Uterus (tissue), 4 donors: ENCODE measurements around the gene EFHC1. TPM values are rescaled to one million over a fixed set of nuclear protein-coding genes. Genes with fewer than 3 reads are reported as not detected.
A peak's percentile ranks its signal among the peaks of the same experiment; 100 is the strongest.

ENCODE experiments used
- DNase-seq, 2 donors: peaks; one replicate each; pipeline ENCODE4 v3.0.0-alpha.2; 2019 to 2020
- H3K27ac ChIP-seq, 2 donors: fragments of 200-600 bp; sonication (generic); 1 replicate in 1 of 2; 2 replicates in 1 of 2; pipeline ENCODE4 v1.5.1; 2016 to 2018
- H3K27me3 ChIP-seq, 2 donors: fragments of 200-600 bp; sonication (generic); one replicate each; pipeline ENCODE4 v1.5.1; 2018 to 2019; ENCODE audit warnings: control low read depth in 1 of 2
- H3K36me3 ChIP-seq, 2 donors: fragments of 200-600 bp; sonication (generic); one replicate each; pipeline ENCODE4 v1.5.1; 2019; ENCODE audit warnings: control low read depth in 1 of 2
- H3K4me1 ChIP-seq, 2 donors: fragments of 200-600 bp; sonication (generic); one replicate each; pipeline ENCODE4 v1.5.1; 2018 to 2019; ENCODE audit warnings: control low read depth in 1 of 2
- H3K4me3 ChIP-seq, 2 donors: fragments of 200-600 bp; sonication (generic); 1 replicate in 1 of 2; 2 replicates in 1 of 2; pipeline ENCODE4 v1.5.1; 2018 to 2019; ENCODE audit warnings: mild to moderate bottlenecking in 1 of 2
- H3K9me3 ChIP-seq, 2 donors: fragments of 200-600 bp; sonication (generic); one replicate each; pipeline ENCODE4 v1.5.1; 2019; ENCODE audit warnings: control low read depth in 1 of 2
- POLR2A ChIP-seq, 2 donors: fragments of 450-650 bp; IDR thresholded peaks; one replicate each; pipeline ENCODE4 v1.6.1; 2016; ENCODE audit warnings: antibody characterized with exemption in 2 of 2, mild to moderate bottlenecking in 1 of 2, moderate library complexity in 1 of 2
- intact Hi-C: fragments of 100-400 bp; cut with DNase I; formaldehyde crosslinking; loops from one replicate; pipeline ENCODE4 v1.15.1; 2023; ENCODE audit warnings: low total_unique reads
- total RNA-seq, 4 donors: library from RNA; depleted of rRNA in 3 of 4; stranded (reverse); fragments of >200 nt in 3 of 4; gene quantifications; one replicate each; pipeline versions ENCODE4 v1.1.0 to v1.2.4, GENCODE V29; 2014 to 2023
- TF ChIP-seq, protein P1 (sequence below), 4 experiments: fragments of 200-600 bp in 2 of 4; fragments of 450-650 bp in 2 of 4; sonication (generic) in 2 of 4; IDR thresholded peaks; one replicate each; pipeline ENCODE4 v1.5.1; 2016 to 2019; ENCODE audit warnings: antibody characterized with exemption in 4 of 4, mild to moderate bottlenecking in 2 of 4, moderate library complexity in 1 of 4
- donor health status: DM: yes; HTN: yes; CAD: no.

Gene EFHC1
- total RNA-seq, 4 donors from 2014 or later, result 15.6 to 63.0 (median 29.5) TPM

GRCh38 chr6:52516943-52517342, 96.8 kb downstream of the EFHC1 start:
- H3K9me3 ChIP-seq, result no peaks in the 10 kb centered on the region
- intact Hi-C loops, result loop anchor here (10.0 kb wide), 1 partner anchor 58 kb away; the partner anchor contains the start of gene TRAM2
- H3K27ac ChIP-seq, result peak overlapping the region; percentile 89 to 94
- H3K4me1 ChIP-seq, result peaks cover 8 to 27% of the 10 kb centered on the region in 2 donors
- no peak for DNase-seq
- H3K27me3 ChIP-seq, result no peaks in the 10 kb centered on the region
- TF ChIP-seq POLR2A (IDR thresholded peaks at IDR 0.05), result no peak
- TF ChIP-seq, protein P1, sequence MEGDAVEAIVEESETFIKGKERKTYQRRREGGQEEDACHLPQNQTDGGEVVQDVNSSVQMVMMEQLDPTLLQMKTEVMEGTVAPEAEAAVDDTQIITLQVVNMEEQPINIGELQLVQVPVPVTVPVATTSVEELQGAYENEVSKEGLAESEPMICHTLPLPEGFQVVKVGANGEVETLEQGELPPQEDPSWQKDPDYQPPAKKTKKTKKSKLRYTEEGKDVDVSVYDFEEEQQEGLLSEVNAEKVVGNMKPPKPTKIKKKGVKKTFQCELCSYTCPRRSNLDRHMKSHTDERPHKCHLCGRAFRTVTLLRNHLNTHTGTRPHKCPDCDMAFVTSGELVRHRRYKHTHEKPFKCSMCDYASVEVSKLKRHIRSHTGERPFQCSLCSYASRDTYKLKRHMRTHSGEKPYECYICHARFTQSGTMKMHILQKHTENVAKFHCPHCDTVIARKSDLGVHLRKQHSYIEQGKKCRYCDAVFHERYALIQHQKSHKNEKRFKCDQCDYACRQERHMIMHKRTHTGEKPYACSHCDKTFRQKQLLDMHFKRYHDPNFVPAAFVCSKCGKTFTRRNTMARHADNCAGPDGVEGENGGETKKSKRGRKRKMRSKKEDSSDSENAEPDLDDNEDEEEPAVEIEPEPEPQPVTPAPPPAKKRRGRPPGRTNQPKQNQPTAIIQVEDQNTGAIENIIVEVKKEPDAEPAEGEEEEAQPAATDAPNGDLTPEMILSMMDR (IDR thresholded peaks at IDR 0.05), result no peak
- no peaks in the 10 kb centered on the region for H3K36me3 ChIP-seq
- no peak overlapping the region for H3K4me3 ChIP-seq

DNA sequence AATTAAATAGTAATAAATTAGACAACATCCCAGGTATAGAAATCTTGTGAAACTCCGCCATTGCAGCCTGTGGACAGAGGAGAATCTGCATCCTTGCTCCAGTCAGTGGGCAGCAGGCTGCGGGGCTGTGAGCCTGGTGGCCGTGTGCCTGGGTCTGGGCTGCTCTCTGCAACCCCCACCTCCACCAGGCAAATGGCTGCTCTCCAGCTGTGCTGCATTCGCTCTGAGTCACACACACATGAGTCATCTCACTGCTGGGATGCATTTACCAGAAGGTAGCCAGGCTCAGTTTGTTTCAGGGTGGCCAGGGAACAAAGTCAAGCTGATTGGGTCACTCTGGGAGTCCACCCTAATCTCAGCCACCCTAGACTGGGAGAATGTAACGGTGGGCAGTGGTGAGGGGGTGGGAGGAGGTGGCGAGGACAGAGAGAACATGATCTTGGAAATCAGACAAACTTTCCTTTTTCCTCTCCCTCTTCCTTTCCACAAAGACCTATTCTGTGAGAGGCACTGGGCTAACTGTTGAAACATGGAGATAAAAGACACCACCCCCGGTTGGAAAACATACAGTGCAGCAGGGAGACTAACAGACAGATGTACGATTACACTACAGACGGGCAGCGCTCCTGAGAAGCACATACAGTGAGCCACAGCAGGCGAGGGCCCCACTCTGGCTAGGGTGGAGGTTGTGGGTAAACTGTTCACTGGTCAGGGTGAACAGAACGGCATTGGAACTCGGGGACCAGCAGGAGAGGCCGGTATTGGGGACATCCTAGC, 97.5 kb downstream of the EFHC1 start:
- H3K4me1 ChIP-seq, result peaks cover 11 to 22% of the 10 kb centered on the region in 2 donors
- peak overlapping the region; percentile 89 to 94 for H3K27ac ChIP-seq
- TF ChIP-seq, protein P1 (IDR thresholded peaks at IDR 0.05), result no peak
- TF ChIP-seq POLR2A (IDR thresholded peaks at IDR 0.05), result peak; percentile 14 to 53
- no peaks in the 10 kb centered on the region for H3K27me3 ChIP-seq
- peak; percentile 92 to 94 for DNase-seq
- no peaks in the 10 kb centered on the region for H3K9me3 ChIP-seq
- intact Hi-C loops, result loop anchor here (10.0 kb wide), 1 partner anchor 57 kb away; the partner anchor contains the start of gene TRAM2
- H3K36me3 ChIP-seq, result no peaks in the 10 kb centered on the region
- no peak overlapping the region for H3K4me3 ChIP-seq

DNA sequence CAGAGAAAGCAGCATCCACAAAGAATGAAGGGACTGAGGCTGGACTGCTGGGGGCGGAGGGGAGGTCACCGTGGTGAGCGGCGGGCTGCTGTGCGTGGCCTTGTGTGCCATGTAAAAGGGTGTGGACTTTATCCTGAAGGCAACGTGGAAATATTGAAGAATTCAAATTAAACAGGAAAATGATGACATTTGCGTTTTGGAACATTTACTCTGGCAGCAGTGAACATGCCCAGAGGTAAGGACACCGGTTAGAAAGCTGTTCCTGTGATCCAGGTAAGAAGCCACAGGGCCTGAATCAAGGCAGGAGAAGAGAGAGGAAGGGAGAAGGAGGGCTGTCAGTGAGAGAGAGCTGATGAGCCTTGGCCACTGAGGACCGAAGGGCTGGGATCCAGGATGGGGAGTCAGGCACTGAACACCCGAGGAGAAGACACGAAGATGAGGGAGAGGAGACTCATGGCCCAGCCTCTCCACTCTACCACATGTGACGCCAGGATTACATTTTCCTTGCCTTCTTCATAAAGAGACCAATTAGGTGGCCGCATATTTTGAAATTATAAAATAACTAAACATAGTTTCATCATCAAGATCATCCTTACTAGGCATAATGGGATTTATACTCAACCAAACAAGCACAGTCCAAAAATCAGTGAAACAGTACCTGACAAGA, 98.3 kb downstream of the EFHC1 start:
- Histone ChIP-seq H3K36me3 (no peaks in the 10 kb centered on the region), H3K4me1 (peaks cover 10 to 15% of the 10 kb centered on the region in 2 donors), H3K27me3 (no peaks in the 10 kb centered on the region), H3K9me3 (no peaks in the 10 kb centered on the region), H3K27ac (peak overlapping the region; percentile 89 to 94), H3K4me3 (no peak overlapping the region)
- TF ChIP-seq POLR2A (IDR thresholded peaks at IDR 0.05), result no peak
- TF ChIP-seq, protein P1 (IDR thresholded peaks at IDR 0.05), result no peak
- intact Hi-C loops, result loop anchor here (10.0 kb wide), 1 partner anchor 56 kb away; the partner anchor contains the start of gene TRAM2
- no peak for DNase-seq

- intact Hi-C loops, result loop anchor here (10.0 kb wide), 1 partner anchor 55 kb away; the partner anchor contains the start of gene TRAM2
- no peak for DNase-seq
- H3K4me3 ChIP-seq, result no peak overlapping the region
These were observed 99.5 kb downstream of the EFHC1 start for GRCh38 chr6:52519618-52520017.

More at GRCh38 chr6:52519618-52520017, 99.5 kb downstream of the EFHC1 start:
- Histone ChIP-seq H3K9me3 (no peaks in the 10 kb centered on the region), H3K4me1 (peaks cover 7 to 10% of the 10 kb centered on the region in 2 donors), H3K27ac (no peak overlapping the region), H3K36me3 (no peaks in the 10 kb centered on the region), H3K27me3 (no peaks in the 10 kb centered on the region)
- TF ChIP-seq, protein P1 (IDR thresholded peaks at IDR 0.05), result no peak
- TF ChIP-seq POLR2A (IDR thresholded peaks at IDR 0.05), result no peak
